HG03159 (cell line): ENCODE measurements around the gene SHISAL2A.
"Not testable (repeated sequence)": the region's sequence is repeated elsewhere in the genome, so short reads cannot be mapped to it uniquely, and the experiment has no call there.

Source experiments
- ATAC-seq: cut with Tn5 transposase; IDR thresholded peaks from one replicate; pipeline ENCODE4 v1.9.1; 2021; ENCODE audit warnings: mild to moderate bottlenecking, moderate library complexity; ENCODE audit not compliant: unreplicated experiment

SHISAL2A gene

GRCh38 chr1:52681136-52681535 is 48.2 kb downstream of the SHISAL2A start:
- no peak for ATAC-seq

GRCh38 chr1:52683367-52683940 is 50.5 kb downstream of the SHISAL2A start:
- no peak for ATAC-seq

GRCh38 chr1:52684545-52684944 is 51.6 kb downstream of the SHISAL2A start:
- ATAC-seq = no peak

- peak; percentile 66 for ATAC-seq
Observed at GRCh38 chr1:52686261-52686751, 53.3 kb downstream of the SHISAL2A start.

GRCh38 chr1:52686830-52687229 is 53.9 kb downstream of the SHISAL2A start:
- no peak for ATAC-seq

- ATAC-seq = no peak
Observed at GRCh38 chr1:52691821-52692220, 58.9 kb downstream of the SHISAL2A start.

- no peak for ATAC-seq
Observed at GRCh38 chr1:52692697-52693096, 59.7 kb downstream of the SHISAL2A start.

GRCh38 chr1:52693351-52693750 is 60.4 kb downstream of the SHISAL2A start:
- ATAC-seq = not testable (repeated sequence)

GRCh38 chr1:52693843-52694242 is 60.9 kb downstream of the SHISAL2A start:
- ATAC-seq = no peak

GRCh38 chr1:52695627-52696026 is 62.7 kb downstream of the SHISAL2A start:
- no peak for ATAC-seq

GRCh38 chr1:52697795-52698674 is 65.1 kb downstream of the SHISAL2A start, which contains the start of gene COA7:
Gene COA7, minus strand, starts transcription at chr1:52698347. Its CDS starts 21 bp downstream, at chr1:52698326.
- ATAC-seq = peak; percentile 38

GRCh38 chr1:52702886-52703787 is 70.2 kb downstream of the SHISAL2A start:
- peak; percentile 91 for ATAC-seq

- no peak for ATAC-seq
Observed at GRCh38 chr1:52706136-52706670, 73.2 kb downstream of the SHISAL2A start.
